DND-41 (cell line): ENCODE measurements around the gene FOXP1.

ENCODE experiments used
- ATAC-seq: fragments of 200-7000 bp; cut with Tn5 transposase; 3 replicates; pipeline ENCODE4 v1.9.1; 2021; ENCODE audit warnings: low read depth; ENCODE audit not compliant: insufficient read depth
- DNase-seq: peaks from one replicate; pipeline ENCODE4 v3.0.0-alpha.2; 2020
- H2AFZ ChIP-seq: 2 replicates; pipeline ENCODE4 v1.6.0; 2012; ENCODE audit warnings: low read depth, low read length
- H3K27ac ChIP-seq: 2 replicates; pipeline ENCODE4 v1.5.1; 2012; ENCODE audit warnings: low read length, inconsistent platforms
- H3K27me3 ChIP-seq: fragments of 200-600 bp; sonication (generic); 2 replicates; pipeline ENCODE4 v1.6.0; 2012; ENCODE audit warnings: low read length, mild to moderate bottlenecking, inconsistent platforms; ENCODE audit not compliant: insufficient read depth, poor library complexity
- H3K36me3 ChIP-seq: 2 replicates; pipeline ENCODE4 v1.5.1; 2012; ENCODE audit warnings: low read length, inconsistent platforms; ENCODE audit not compliant: insufficient read depth
- H3K4me1 ChIP-seq: 2 replicates; pipeline ENCODE4 v1.5.1; 2012; ENCODE audit warnings: mild to moderate bottlenecking, low read length; ENCODE audit not compliant: insufficient read depth
- H3K4me2 ChIP-seq: 2 replicates; pipeline ENCODE4 v1.6.0; 2012; ENCODE audit warnings: mild to moderate bottlenecking, moderate library complexity, low read length, inconsistent platforms; ENCODE audit not compliant: insufficient read depth
- H3K4me3 ChIP-seq, 2 experiments: fragments of 200-600 bp in 1 of 2; shearing (Covaris generic) in 1 of 2; 2 replicates each; pipeline ENCODE4 v1.5.1; 2012 to 2016; ENCODE audit warnings: inconsistent platforms in 2 of 2, low read length in 2 of 2, mild to moderate bottlenecking in 2 of 2, low read depth in 1 of 2, moderate library complexity in 1 of 2
- H3K79me2 ChIP-seq: 2 replicates; pipeline ENCODE4 v1.6.0; 2012; ENCODE audit warnings: low read length, inconsistent platforms; ENCODE audit not compliant: insufficient read depth
- H3K9ac ChIP-seq: 2 replicates; pipeline ENCODE4 v1.6.0; 2012; ENCODE audit warnings: low read depth, mild to moderate bottlenecking, inconsistent platforms, low read length, moderate library complexity
- H3K9me3 ChIP-seq: 2 replicates; pipeline ENCODE4 v1.5.1; 2012; ENCODE audit warnings: low read length, moderate library complexity, mild to moderate bottlenecking, inconsistent platforms; ENCODE audit not compliant: insufficient read depth, severe bottlenecking
- H4K20me1 ChIP-seq: 2 replicates; pipeline ENCODE4 v1.6.0; 2012; ENCODE audit warnings: low read length; ENCODE audit not compliant: insufficient read depth
- EZH2 ChIP-seq: IDR thresholded peaks from 3 replicates; pipeline ENCODE4 v1.6.1; 2012; ENCODE audit warnings: borderline replicate concordance, low read depth, mild to moderate bottlenecking, moderate library complexity, low read length, inconsistent platforms; ENCODE audit not compliant: severe bottlenecking
- TF ChIP-seq, protein P1 (sequence below): IDR thresholded peaks from 2 replicates; pipeline ENCODE4 v1.5.1; 2012; ENCODE audit warnings: borderline replicate concordance, low read length, moderate library complexity, mild to moderate bottlenecking; ENCODE audit not compliant: poor library complexity, severe bottlenecking; ENCODE audit errors: extremely low read depth

The FOXP1 gene

DNA sequence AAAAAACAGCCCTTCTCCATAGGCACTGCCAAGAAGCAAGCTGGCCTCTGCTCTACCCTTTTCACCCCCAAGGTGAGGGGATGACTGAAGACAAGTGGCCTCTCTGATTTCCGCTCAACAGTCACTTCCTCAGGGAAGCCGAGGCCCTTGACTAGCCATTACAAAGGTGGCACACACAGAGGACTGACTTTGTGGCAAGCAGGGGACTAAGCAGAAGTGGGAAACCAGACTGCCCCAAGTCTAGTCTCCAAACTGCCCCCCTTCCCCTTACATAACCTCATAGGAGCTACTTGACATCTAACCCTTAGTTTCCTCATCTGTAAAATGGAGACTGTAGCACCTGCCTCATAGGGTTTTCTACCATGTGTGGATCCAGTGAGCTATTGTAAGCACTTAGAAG is 118.9 kb downstream of the FOXP1 start:
- no peak overlapping the region for H3K9ac ChIP-seq
- H3K79me2 ChIP-seq: peaks cover 30% of the 10 kb centered on the region
- H3K27ac ChIP-seq: no peak overlapping the region
- H3K4me3 ChIP-seq: no peak overlapping the region
- 0 out of 2 replicates have a peak, but pooled peaks cover 3% of the 10 kb centered on the region for H4K20me1 ChIP-seq
- H3K4me1 ChIP-seq: no peaks in the 10 kb centered on the region
- H3K27me3 ChIP-seq: no peaks in the 10 kb centered on the region
- H3K9me3 ChIP-seq: no peaks in the 10 kb centered on the region
- DNase-seq (no peak), ATAC-seq (no peak)
- no peak overlapping the region for H2AFZ ChIP-seq
- TF ChIP-seq, protein P1, sequence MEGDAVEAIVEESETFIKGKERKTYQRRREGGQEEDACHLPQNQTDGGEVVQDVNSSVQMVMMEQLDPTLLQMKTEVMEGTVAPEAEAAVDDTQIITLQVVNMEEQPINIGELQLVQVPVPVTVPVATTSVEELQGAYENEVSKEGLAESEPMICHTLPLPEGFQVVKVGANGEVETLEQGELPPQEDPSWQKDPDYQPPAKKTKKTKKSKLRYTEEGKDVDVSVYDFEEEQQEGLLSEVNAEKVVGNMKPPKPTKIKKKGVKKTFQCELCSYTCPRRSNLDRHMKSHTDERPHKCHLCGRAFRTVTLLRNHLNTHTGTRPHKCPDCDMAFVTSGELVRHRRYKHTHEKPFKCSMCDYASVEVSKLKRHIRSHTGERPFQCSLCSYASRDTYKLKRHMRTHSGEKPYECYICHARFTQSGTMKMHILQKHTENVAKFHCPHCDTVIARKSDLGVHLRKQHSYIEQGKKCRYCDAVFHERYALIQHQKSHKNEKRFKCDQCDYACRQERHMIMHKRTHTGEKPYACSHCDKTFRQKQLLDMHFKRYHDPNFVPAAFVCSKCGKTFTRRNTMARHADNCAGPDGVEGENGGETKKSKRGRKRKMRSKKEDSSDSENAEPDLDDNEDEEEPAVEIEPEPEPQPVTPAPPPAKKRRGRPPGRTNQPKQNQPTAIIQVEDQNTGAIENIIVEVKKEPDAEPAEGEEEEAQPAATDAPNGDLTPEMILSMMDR: no peak
- no peak for TF ChIP-seq EZH2
- H3K4me2 ChIP-seq: no peak overlapping the region
- H3K36me3 ChIP-seq: no peaks in the 10 kb centered on the region; the same call in 1 of the 2 replicates

DNA sequence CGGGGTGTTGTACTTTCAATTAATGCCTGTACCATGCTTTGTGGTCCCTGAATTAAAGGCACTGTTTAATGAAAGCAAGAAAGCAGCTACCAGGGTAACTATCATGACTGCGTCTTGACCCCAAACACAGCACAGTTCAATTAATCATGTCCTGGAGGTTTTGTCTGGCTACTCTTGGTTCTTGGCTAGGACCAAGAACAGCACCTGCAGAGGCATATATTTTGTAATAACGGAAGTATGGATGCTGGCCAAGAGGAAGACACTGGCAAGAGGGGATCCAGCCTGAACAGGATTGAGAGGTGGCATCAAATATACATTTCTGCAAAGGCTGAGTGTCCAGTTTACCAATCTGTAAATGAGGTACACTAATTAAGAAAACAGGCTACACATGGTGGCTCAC is 119.9 kb downstream of the FOXP1 start:
- DNase-seq: no peak
- Histone ChIP-seq H3K27ac (no peak overlapping the region), H3K79me2 (peaks cover 35% of the 10 kb centered on the region), H3K36me3 (no peaks in the 10 kb centered on the region; the same call in 1 of the 2 replicates), H3K9me3 (no peaks in the 10 kb centered on the region), H3K4me1 (no peaks in the 10 kb centered on the region), H3K4me3 (no peak overlapping the region), H2AFZ (no peak overlapping the region), H3K4me2 (no peak overlapping the region), H4K20me1 (0 out of 2 replicates have a peak, but pooled peaks cover 2% of the 10 kb centered on the region), H3K9ac (no peak overlapping the region), H3K27me3 (no peaks in the 10 kb centered on the region)
- no peak for ATAC-seq
- TF ChIP-seq, protein P1: no peak
- TF ChIP-seq EZH2: no peak

DNA sequence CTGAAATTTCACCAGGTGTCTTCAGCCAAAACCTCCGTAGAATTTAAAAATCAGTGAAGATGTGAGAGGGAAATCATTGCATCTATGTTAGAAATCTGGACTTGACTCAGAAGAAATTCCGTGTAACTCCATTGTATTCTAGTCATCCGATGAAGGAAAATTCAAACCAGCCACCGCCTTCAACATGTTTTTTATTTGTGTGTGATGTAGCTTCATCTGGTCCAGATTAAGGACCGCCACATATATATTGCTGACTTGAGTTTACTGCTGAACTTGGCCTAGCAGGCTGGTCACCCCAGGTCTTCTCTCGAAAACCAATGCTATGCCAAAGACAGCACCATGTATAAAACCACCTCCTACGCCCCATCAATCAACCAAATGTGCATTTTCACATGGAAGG is 120.9 kb downstream of the FOXP1 start:
- Histone ChIP-seq H3K9me3 (no peaks in the 10 kb centered on the region), H3K4me3 (no peak overlapping the region), H3K79me2 (peaks cover 33% of the 10 kb centered on the region), H3K36me3 (no peaks in the 10 kb centered on the region; the same call in 1 of the 2 replicates), H3K4me2 (no peak overlapping the region), H3K27me3 (no peaks in the 10 kb centered on the region), H3K27ac (no peak overlapping the region), H4K20me1 (no peaks in the 10 kb centered on the region), H3K4me1 (peaks cover 1% of the 10 kb centered on the region; the same call in 1 of the 2 replicates), H3K9ac (no peak overlapping the region), H2AFZ (no peak overlapping the region)
- DNase-seq: no peak
- ATAC-seq: no peak
- no peak for TF ChIP-seq EZH2
- TF ChIP-seq, protein P1: no peak
